Measurements from ENCODE around the gene HLA-DPA1. TPM values are rescaled to one million over a fixed set of nuclear protein-coding genes. Genes with fewer than 3 reads are reported as not detected.

The HLA-DPA1 gene
- polyA plus RNA-seq, 10 donors = 8.1 to 21.8 (median 13.4) TPM

- no peak for DNase-seq
Observed at GRCh38 chr6:33018418-33018817, 55.0 kb downstream of the HLA-DPA1 start.

GRCh38 chr6:33017694-33018353 lies 55.6 kb downstream of the HLA-DPA1 start:
- no peak for DNase-seq

- no peak for DNase-seq
Observed at GRCh38 chr6:33017018-33017417, 56.4 kb downstream of the HLA-DPA1 start.

- no peak for DNase-seq
Observed at GRCh38 chr6:33015798-33016197, 57.7 kb downstream of the HLA-DPA1 start.

- peak; percentile 70 to 88 (median 83) for DNase-seq
Observed at GRCh38 chr6:33014841-33015634, 58.4 kb downstream of the HLA-DPA1 start.

Other genes starting within 250 kb of the HLA-DPA1 start
- 1 to 10 TPM; 3.5 to 8.5 (median 5.8) TPM for gene TAP2, start 234.9 kb downstream of the HLA-DPA1 start, polyA plus RNA-seq (ENCODE audit: insufficient read length in 10 of 10)
- gene PSMB8, start 229.6 kb downstream of the HLA-DPA1 start, polyA plus RNA-seq (ENCODE audit: insufficient read length in 10 of 10) = 10 to 100 TPM; 12.0 to 20.3 (median 14.7) TPM
- gene TAP1, start 219.9 kb downstream of the HLA-DPA1 start, polyA plus RNA-seq (ENCODE audit: insufficient read length in 10 of 10) = 10 to 100 TPM in 4 of 10 donors, 1 to 10 TPM in 6; 7.6 to 11.6 (median 9.9) TPM
- 1 to 10 TPM; 2.9 to 8.8 (median 5.2) TPM for gene PSMB9, start 219.5 kb downstream of the HLA-DPA1 start, polyA plus RNA-seq (ENCODE audit: insufficient read length in 10 of 10)
- 1 to 10 TPM; 2.6 to 9.0 (median 4.8) TPM for gene HLA-DMB, start 132.6 kb downstream of the HLA-DPA1 start, polyA plus RNA-seq (ENCODE audit: insufficient read length in 10 of 10)
- 10 to 100 TPM in 2 of 10 donors, 1 to 10 TPM in 8; 2.0 to 19.2 (median 5.0) TPM for gene HLA-DMA, start 120.6 kb downstream of the HLA-DPA1 start, polyA plus RNA-seq (ENCODE audit: insufficient read length in 10 of 10)
- gene BRD2, start 105.1 kb downstream of the HLA-DPA1 start, polyA plus RNA-seq (ENCODE audit: insufficient read length in 10 of 10) = 100 to 1,000 TPM; 138 to 187 (median 160) TPM
- gene HLA-DOA, start 64.1 kb downstream of the HLA-DPA1 start, polyA plus RNA-seq (ENCODE audit: insufficient read length in 10 of 10) = 1 to 10 TPM; 1.3 to 7.6 (median 3.3) TPM
- 10 to 100 TPM in 4 of 10 donors, 1 to 10 TPM in 6; 4.8 to 15.4 (median 7.8) TPM for gene HLA-DPB1, start 2.3 kb upstream of the HLA-DPA1 start, polyA plus RNA-seq (ENCODE audit: insufficient read length in 10 of 10)
- 100 to 1,000 TPM in 2 of 10 donors, 10 to 100 TPM in 8; 20.5 to 134 (median 61.0) TPM for gene COL11A2, start 118.8 kb upstream of the HLA-DPA1 start, polyA plus RNA-seq (ENCODE audit: insufficient read length in 10 of 10)
- 10 to 100 TPM; 31.9 to 49.0 (median 37.8) TPM for gene RXRB, start 127.0 kb upstream of the HLA-DPA1 start, polyA plus RNA-seq (ENCODE audit: insufficient read length in 10 of 10)
- gene SLC39A7, start 127.2 kb upstream of the HLA-DPA1 start, polyA plus RNA-seq (ENCODE audit: insufficient read length in 10 of 10) = 100 to 1,000 TPM in 3 of 10 donors, 10 to 100 TPM in 7; 68.5 to 115 (median 82.5) TPM
- gene HSD17B8, start 131.0 kb upstream of the HLA-DPA1 start, polyA plus RNA-seq (ENCODE audit: insufficient read length in 10 of 10) = 10 to 100 TPM in 7 of 10 donors, 1 to 10 TPM in 3; 8.2 to 14.4 (median 11.0) TPM
- gene RING1, start 134.9 kb upstream of the HLA-DPA1 start, polyA plus RNA-seq (ENCODE audit: insufficient read length in 10 of 10) = 10 to 100 TPM; 25.1 to 43.3 (median 29.9) TPM
- 10 to 100 TPM; 27.6 to 54.6 (median 37.1) TPM for gene VPS52, start 198.2 kb upstream of the HLA-DPA1 start, polyA plus RNA-seq (ENCODE audit: insufficient read length in 10 of 10)
- 1,000 to 10,000 TPM; 3,925 to 5,378 (median 4,934) TPM for gene RPS18, start 198.4 kb upstream of the HLA-DPA1 start, polyA plus RNA-seq (ENCODE audit: insufficient read length in 10 of 10)
- 1 to 10 TPM; 1.4 to 3.0 (median 2.3) TPM for gene B3GALT4, start 203.5 kb upstream of the HLA-DPA1 start, polyA plus RNA-seq (ENCODE audit: insufficient read length in 10 of 10)
- gene WDR46, start 215.6 kb upstream of the HLA-DPA1 start, polyA plus RNA-seq (ENCODE audit: insufficient read length in 10 of 10) = 10 to 100 TPM; 49.6 to 70.8 (median 60.0) TPM
- gene PFDN6, start 216.0 kb upstream of the HLA-DPA1 start, polyA plus RNA-seq (ENCODE audit: insufficient read length in 10 of 10) = 10 to 100 TPM; 35.1 to 56.0 (median 41.7) TPM
- gene RGL2, start 225.3 kb upstream of the HLA-DPA1 start, polyA plus RNA-seq (ENCODE audit: insufficient read length in 10 of 10) = 10 to 100 TPM; 41.7 to 62.5 (median 53.7) TPM
- 10 to 100 TPM; 17.2 to 27.9 (median 21.1) TPM for gene TAPBP, start 240.4 kb upstream of the HLA-DPA1 start, polyA plus RNA-seq (ENCODE audit: insufficient read length in 10 of 10)
- gene ZBTB22, start 244.1 kb upstream of the HLA-DPA1 start, polyA plus RNA-seq (ENCODE audit: insufficient read length in 10 of 10) = 10 to 100 TPM; 11.1 to 16.1 (median 14.2) TPM
- 10 to 100 TPM; 24.6 to 40.9 (median 30.1) TPM for gene DAXX, start 249.3 kb upstream of the HLA-DPA1 start, polyA plus RNA-seq (ENCODE audit: insufficient read length in 10 of 10)